ENCODE measurements around the gene KRT13.

The KRT13 gene

DNA sequence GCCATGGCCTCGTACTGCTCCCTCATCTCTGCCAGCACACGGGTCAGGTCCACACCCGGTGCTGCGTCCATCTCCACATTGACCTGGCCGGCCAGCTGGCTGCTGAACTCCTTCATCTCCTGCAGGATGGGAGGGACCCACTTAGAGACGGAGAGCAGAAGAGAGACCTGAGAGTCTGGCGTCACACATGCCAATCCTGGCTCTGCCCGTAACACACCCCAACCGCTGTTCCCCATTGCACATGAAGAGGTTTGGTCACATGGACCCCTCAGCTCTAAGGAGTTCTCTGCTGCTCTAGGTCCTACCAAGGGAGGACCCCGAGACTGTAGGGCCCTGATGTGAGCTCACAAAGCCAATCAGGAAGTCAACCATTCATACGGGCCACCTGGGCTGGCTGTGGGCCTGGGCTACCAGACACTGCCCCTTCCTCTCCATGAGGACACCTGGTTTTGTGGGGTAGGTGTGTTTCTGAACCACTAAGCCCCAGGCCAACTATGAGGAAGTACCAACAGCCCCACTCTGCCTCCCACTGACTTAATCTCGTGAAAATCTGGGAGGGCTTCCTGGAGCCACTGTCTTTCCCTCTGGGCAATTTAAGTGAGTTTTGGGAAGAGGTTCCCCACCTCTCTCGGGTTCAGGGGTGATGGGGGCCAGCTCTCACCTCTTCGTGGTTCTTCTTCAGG lies 10.9 kb upstream of the KRT13 start:
- Histone ChIP-seq H3K27me3 (ENCODE audit: control insufficient read depth, insufficient read depth, low read length) (no peaks in the 10 kb centered on the region), H3K4me1 (ENCODE audit: control insufficient read depth, insufficient read depth, low read length) (no peaks in the 10 kb centered on the region)

GRCh38 chr17:41513168-41513547 lies 7.7 kb upstream of the KRT13 start:
- Histone ChIP-seq H3K4me1 (ENCODE audit: control insufficient read depth, insufficient read depth, low read length) (no peaks in the 10 kb centered on the region), H3K36me3 (ENCODE audit: control insufficient read depth, insufficient read depth, low read length) (no peaks in the 10 kb centered on the region), H3K27me3 (ENCODE audit: control insufficient read depth, insufficient read depth, low read length) (no peaks in the 10 kb centered on the region), H3K4me3 (ENCODE audit: low read depth, low read length) (no peak overlapping the region), H3K9ac (ENCODE audit: low read depth, low read length) (no peak overlapping the region), H3K9me3 (ENCODE audit: control insufficient read depth, insufficient read depth, low read length) (no peaks in the 10 kb centered on the region)

More for the DNA sequence above, 10.9 kb upstream of the KRT13 start:
- Histone ChIP-seq H3K36me3 (ENCODE audit: control insufficient read depth, insufficient read depth, low read length) (no peaks in the 10 kb centered on the region), H3K9ac (ENCODE audit: low read depth, low read length) (no peak overlapping the region), H3K9me3 (ENCODE audit: control insufficient read depth, insufficient read depth, low read length) (no peaks in the 10 kb centered on the region), H3K4me3 (ENCODE audit: low read depth, low read length) (no peak overlapping the region)

DNA sequence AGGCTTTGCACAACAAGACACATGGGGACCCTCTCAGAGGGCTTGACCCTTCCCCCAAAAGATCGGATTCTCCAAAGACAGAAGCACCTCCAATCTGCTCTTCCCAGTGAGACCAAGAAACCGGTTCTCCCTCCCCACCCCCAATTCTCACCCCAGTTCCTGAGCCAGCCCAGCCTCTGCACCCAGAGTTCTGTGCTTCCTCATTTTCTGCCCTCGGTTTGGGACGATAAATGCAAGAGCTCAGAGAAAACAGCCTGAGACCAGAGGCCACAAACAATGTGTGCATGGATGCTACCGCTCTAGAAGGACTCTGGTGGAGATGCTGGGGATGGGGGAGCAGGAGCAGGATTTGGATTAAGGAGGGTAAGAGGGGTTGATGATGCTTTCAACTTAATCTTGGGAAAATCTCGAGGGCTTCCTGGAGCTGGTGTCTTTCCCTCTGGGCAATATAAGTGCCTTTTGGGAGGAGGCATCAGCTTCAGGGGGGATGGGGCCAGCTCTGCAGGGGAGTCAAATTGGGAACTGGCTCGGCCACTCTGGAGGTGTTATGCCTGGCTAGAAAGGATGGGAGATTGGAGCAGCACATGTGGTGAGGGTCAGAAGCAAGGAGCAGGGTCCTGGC lies 7.2 kb upstream of the KRT13 start:
- H3K9ac ChIP-seq (ENCODE audit: low read depth, low read length), result no peak overlapping the region
- H3K36me3 ChIP-seq (ENCODE audit: control insufficient read depth, insufficient read depth, low read length), result no peaks in the 10 kb centered on the region
- no peaks in the 10 kb centered on the region for H3K9me3 ChIP-seq (ENCODE audit: control insufficient read depth, insufficient read depth, low read length)
- no peaks in the 10 kb centered on the region for H3K4me1 ChIP-seq (ENCODE audit: control insufficient read depth, insufficient read depth, low read length)
- no peak overlapping the region for H3K4me3 ChIP-seq (ENCODE audit: low read depth, low read length)
- no peaks in the 10 kb centered on the region for H3K27me3 ChIP-seq (ENCODE audit: control insufficient read depth, insufficient read depth, low read length)

- H3K4me1 ChIP-seq (ENCODE audit: control insufficient read depth, insufficient read depth, low read length), result no peaks in the 10 kb centered on the region
- H3K27me3 ChIP-seq (ENCODE audit: control insufficient read depth, insufficient read depth, low read length), result no peaks in the 10 kb centered on the region
- H3K4me3 ChIP-seq (ENCODE audit: low read depth, low read length), result no peak overlapping the region
- H3K9me3 ChIP-seq (ENCODE audit: control insufficient read depth, insufficient read depth, low read length), result no peaks in the 10 kb centered on the region
- no peaks in the 10 kb centered on the region for H3K36me3 ChIP-seq (ENCODE audit: control insufficient read depth, insufficient read depth, low read length)
- H3K9ac ChIP-seq (ENCODE audit: low read depth, low read length), result no peak overlapping the region
These were observed 6.3 kb upstream of the KRT13 start for GRCh38 chr17:41511716-41512115.

DNA sequence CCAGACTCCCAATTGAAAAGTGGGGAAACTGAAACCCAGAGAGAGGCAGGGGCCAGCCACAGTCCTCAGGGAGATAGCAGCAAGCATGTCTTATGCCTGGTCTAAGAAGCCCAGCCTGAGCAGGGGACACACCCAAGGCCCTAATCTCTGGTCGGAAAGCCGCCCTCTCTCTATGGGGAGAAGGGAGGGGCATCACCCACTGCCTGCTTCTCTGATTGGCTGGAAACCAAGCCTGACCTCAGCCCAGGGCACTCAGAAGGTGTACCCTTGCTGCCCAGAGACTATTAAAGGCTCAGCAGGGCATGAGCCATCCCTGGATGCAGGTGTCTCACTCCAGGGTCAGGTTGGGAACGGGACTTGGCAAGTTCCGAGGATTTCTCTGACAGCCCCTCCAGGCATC lies 5.7 kb upstream of the KRT13 start:
- Histone ChIP-seq H3K27me3 (ENCODE audit: control insufficient read depth, insufficient read depth, low read length) (no peaks in the 10 kb centered on the region), H3K4me1 (ENCODE audit: control insufficient read depth, insufficient read depth, low read length) (no peaks in the 10 kb centered on the region), H3K36me3 (ENCODE audit: control insufficient read depth, insufficient read depth, low read length) (no peaks in the 10 kb centered on the region), H3K9ac (ENCODE audit: low read depth, low read length) (no peak overlapping the region), H3K4me3 (ENCODE audit: low read depth, low read length) (no peak overlapping the region), H3K9me3 (ENCODE audit: control insufficient read depth, insufficient read depth, low read length) (no peaks in the 10 kb centered on the region)

- Histone ChIP-seq H3K4me3 (ENCODE audit: low read depth, low read length) (no peak overlapping the region), H3K4me1 (ENCODE audit: control insufficient read depth, insufficient read depth, low read length) (no peaks in the 10 kb centered on the region), H3K9me3 (ENCODE audit: control insufficient read depth, insufficient read depth, low read length) (no peaks in the 10 kb centered on the region), H3K9ac (ENCODE audit: low read depth, low read length) (no peak overlapping the region), H3K27me3 (ENCODE audit: control insufficient read depth, insufficient read depth, low read length) (no peaks in the 10 kb centered on the region), H3K36me3 (ENCODE audit: control insufficient read depth, insufficient read depth, low read length) (no peaks in the 10 kb centered on the region)
These were observed 5.0 kb upstream of the KRT13 start for GRCh38 chr17:41510251-41511065.

GRCh38 chr17:41507315-41507880 lies 2.0 kb upstream of the KRT13 start:
- Histone ChIP-seq H3K4me1 (ENCODE audit: control insufficient read depth, insufficient read depth, low read length) (no peaks in the 10 kb centered on the region), H3K4me3 (ENCODE audit: low read depth, low read length) (no peak overlapping the region), H3K9ac (ENCODE audit: low read depth, low read length) (no peak overlapping the region), H3K27me3 (ENCODE audit: control insufficient read depth, insufficient read depth, low read length) (no peaks in the 10 kb centered on the region), H3K9me3 (ENCODE audit: control insufficient read depth, insufficient read depth, low read length) (no peaks in the 10 kb centered on the region), H3K36me3 (ENCODE audit: control insufficient read depth, insufficient read depth, low read length) (no peaks in the 10 kb centered on the region)

- no peaks in the 10 kb centered on the region for H3K27me3 ChIP-seq (ENCODE audit: control insufficient read depth, insufficient read depth, low read length)
- H3K4me1 ChIP-seq (ENCODE audit: control insufficient read depth, insufficient read depth, low read length), result peaks cover 1% of the 10 kb centered on the region
- no peaks in the 10 kb centered on the region for H3K9me3 ChIP-seq (ENCODE audit: control insufficient read depth, insufficient read depth, low read length)
- H3K36me3 ChIP-seq (ENCODE audit: control insufficient read depth, insufficient read depth, low read length), result no peaks in the 10 kb centered on the region
- no peak overlapping the region for H3K4me3 ChIP-seq (ENCODE audit: low read depth, low read length)
- no peak overlapping the region for H3K9ac ChIP-seq (ENCODE audit: low read depth, low read length)
These were observed 676 bp upstream of the KRT13 start for GRCh38 chr17:41505809-41506767.

- H3K27me3 ChIP-seq (ENCODE audit: control insufficient read depth, insufficient read depth, low read length), result no peaks in the 10 kb centered on the region
- no peak overlapping the region for H3K4me3 ChIP-seq (ENCODE audit: low read depth, low read length)
- peaks cover 13% of the 10 kb centered on the region for H3K4me1 ChIP-seq (ENCODE audit: control insufficient read depth, insufficient read depth, low read length)
These were observed 1.0 kb downstream of the KRT13 start for GRCh38 chr17:41504246-41504977.

GRCh38 chr17:41503202-41503601 lies 2.2 kb downstream of the KRT13 start:
- Histone ChIP-seq H3K27me3 (ENCODE audit: control insufficient read depth, insufficient read depth, low read length) (peaks cover 4% of the 10 kb centered on the region), H3K36me3 (ENCODE audit: control insufficient read depth, insufficient read depth, low read length) (no peaks in the 10 kb centered on the region), H3K9ac (ENCODE audit: low read depth, low read length) (no peak overlapping the region), H3K4me3 (ENCODE audit: low read depth, low read length) (no peak overlapping the region), H3K4me1 (ENCODE audit: control insufficient read depth, insufficient read depth, low read length) (peaks cover 15% of the 10 kb centered on the region), H3K9me3 (ENCODE audit: control insufficient read depth, insufficient read depth, low read length) (no peaks in the 10 kb centered on the region)

More at GRCh38 chr17:41504246-41504977, 1.0 kb downstream of the KRT13 start:
- H3K36me3 ChIP-seq (ENCODE audit: control insufficient read depth, insufficient read depth, low read length), result no peaks in the 10 kb centered on the region
- no peak overlapping the region for H3K9ac ChIP-seq (ENCODE audit: low read depth, low read length)
- H3K9me3 ChIP-seq (ENCODE audit: control insufficient read depth, insufficient read depth, low read length), result no peaks in the 10 kb centered on the region

Measured in iPS-15b (cell line).